ENCODE results near the gene TMEM178B.
"Not testable (repeated sequence)": the region's sequence is repeated elsewhere in the genome, so short reads cannot be mapped to it uniquely, and the experiment has no call there.

The TMEM178B gene

DNA sequence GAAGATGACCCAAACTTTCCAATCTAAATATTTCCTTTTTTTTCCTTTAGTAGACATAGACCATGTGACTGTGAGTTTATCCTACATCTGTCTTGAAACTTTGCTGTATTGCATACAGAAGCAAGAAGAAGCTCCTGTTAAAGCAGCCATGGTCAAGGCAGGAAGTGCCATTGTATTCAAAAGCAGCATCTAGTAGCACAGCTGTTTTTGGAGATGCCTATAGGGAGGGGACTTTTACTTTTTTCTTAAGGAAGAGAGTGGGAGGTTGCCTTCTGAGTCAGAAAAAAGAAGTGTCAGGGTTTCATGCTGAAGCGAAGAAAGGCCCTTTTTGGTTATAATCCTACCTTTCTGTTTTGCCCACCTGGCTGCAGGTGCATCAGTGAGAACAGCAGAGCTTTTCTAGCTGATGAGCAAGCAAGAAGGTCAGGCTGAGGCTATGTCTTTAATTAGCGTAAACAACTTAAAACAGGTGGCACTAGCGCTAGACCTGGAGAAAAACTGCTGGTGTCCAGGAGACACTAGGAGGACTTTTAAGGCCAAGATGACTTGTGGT lies 243.2 kb downstream of the TMEM178B start:
- DNase-seq (ENCODE audit: low read depth), result no peak
- no peak overlapping the region for H3K4me3 ChIP-seq (replicated peaks; ENCODE audit: low read depth, low read length)
- TF ChIP-seq, protein P1, sequence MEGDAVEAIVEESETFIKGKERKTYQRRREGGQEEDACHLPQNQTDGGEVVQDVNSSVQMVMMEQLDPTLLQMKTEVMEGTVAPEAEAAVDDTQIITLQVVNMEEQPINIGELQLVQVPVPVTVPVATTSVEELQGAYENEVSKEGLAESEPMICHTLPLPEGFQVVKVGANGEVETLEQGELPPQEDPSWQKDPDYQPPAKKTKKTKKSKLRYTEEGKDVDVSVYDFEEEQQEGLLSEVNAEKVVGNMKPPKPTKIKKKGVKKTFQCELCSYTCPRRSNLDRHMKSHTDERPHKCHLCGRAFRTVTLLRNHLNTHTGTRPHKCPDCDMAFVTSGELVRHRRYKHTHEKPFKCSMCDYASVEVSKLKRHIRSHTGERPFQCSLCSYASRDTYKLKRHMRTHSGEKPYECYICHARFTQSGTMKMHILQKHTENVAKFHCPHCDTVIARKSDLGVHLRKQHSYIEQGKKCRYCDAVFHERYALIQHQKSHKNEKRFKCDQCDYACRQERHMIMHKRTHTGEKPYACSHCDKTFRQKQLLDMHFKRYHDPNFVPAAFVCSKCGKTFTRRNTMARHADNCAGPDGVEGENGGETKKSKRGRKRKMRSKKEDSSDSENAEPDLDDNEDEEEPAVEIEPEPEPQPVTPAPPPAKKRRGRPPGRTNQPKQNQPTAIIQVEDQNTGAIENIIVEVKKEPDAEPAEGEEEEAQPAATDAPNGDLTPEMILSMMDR (IDR thresholded peaks at IDR 0.05; ENCODE audit: low read length, missing control alignments), result no peak

DNA sequence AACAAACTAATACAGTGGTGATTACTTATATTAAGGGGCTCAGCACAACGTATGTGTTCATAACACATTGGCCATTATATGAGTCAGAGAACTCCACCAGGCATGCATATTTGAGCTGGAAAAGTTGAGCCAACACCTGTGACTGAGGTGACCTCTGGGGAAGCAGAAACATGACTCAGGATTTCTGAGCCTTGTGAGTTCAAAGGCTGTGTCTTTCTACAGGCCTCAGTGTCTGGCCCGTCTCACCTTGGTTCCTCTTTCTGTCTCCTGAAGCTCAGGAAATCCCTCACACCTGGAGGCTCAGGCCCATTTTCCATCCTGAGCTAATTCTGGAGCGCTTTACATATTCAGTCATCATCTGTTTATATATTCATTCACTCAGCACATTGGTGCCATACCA lies 246.4 kb downstream of the TMEM178B start:
- no peak for DNase-seq (ENCODE audit: low read depth)
- H3K4me3 ChIP-seq (replicated peaks; ENCODE audit: low read depth, low read length), result no peak overlapping the region
- TF ChIP-seq, protein P1 (IDR thresholded peaks at IDR 0.05; ENCODE audit: low read length, missing control alignments), result no peak

DNA sequence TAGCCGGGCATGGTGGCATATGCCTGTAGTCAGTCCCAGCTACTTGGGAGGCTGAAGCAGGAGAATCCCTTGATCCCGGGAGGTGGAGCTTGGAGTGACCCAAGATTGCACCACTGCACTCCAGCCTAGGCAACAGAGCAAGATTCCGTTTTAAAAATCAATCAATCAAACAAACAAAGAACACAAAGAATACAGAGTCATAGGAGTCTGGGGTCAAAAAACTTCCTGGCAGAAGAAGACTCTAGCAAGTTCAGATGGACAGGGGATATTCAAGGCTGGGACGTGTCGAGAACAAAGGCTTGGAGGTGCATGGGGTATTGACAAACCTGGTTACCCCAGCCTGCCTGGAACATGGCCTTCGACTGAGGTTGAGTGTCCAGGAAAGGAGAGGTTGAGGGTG lies 248.5 kb downstream of the TMEM178B start:
- DNase-seq (ENCODE audit: low read depth), result no peak
- TF ChIP-seq, protein P1 (IDR thresholded peaks at IDR 0.05; ENCODE audit: low read length, missing control alignments), result no peak
- H3K4me3 ChIP-seq (replicated peaks; ENCODE audit: low read depth, low read length), result no peak overlapping the region

DNA sequence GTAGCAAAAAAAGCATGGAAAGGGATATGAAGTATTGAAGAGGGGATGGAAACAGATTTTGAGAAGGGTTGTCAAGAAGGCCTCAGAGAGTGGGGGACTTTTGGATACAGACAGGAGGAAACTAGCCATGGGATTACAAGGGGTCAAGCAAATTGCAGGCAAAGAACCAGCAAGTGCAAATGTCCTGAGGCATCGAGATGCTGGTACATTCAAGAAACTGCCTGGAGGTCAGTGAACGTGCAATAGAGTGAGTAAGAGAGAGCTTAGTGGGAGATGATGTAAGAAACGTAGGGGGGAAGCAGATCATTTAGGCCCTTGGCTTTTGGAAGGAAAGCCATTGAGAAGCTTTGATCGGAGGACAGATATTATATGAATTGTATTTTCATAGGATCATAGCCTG lies 250.0 kb downstream of the TMEM178B start:
- TF ChIP-seq, protein P1 (IDR thresholded peaks at IDR 0.05; ENCODE audit: low read length, missing control alignments), result no peak
- H3K4me3 ChIP-seq (replicated peaks; ENCODE audit: low read depth, low read length), result no peak overlapping the region
- DNase-seq (ENCODE audit: low read depth), result no peak

DNA sequence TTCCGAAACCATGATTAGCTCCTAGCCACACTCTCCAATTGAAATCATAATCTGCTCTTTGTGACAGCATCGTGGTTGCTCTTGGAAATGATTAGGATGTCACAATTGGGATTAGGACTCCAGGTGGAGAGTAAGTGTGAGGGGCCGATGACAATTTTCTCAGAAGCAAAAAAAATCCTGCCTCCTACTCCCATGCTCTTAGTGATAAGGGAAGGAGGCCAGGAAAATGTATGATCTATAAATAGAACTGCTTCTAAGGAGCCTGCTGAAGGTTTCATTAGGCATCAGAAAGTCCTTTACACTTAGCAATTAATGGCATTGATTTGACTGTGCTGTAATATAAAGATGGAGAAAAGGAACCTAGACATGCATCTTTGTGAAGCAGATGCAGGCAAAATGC lies 251.0 kb downstream of the TMEM178B start:
- no peak overlapping the region for H3K4me3 ChIP-seq (replicated peaks; ENCODE audit: low read depth, low read length)
- no peak for DNase-seq (ENCODE audit: low read depth)
- TF ChIP-seq, protein P1 (IDR thresholded peaks at IDR 0.05; ENCODE audit: low read length, missing control alignments), result no peak

DNA sequence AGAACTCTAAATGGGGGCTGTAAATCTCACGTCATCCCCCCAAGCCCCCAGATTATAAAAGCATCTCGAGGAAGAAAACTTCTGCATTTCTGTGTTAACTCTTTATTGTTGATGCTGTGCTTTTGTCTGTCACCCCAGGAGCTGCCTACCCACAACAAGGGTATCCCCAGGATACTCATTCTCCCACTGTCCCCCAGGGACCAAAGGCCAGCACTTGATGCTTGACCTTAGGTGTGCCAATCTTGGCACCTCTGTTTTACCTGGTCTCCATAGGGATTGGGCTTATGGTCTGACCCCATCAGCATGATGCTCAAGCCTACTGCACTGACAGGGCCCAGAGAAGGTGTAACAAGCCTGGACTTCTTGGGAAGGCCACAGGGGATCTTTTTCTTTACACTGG lies 251.4 kb downstream of the TMEM178B start:
- TF ChIP-seq, protein P1 (IDR thresholded peaks at IDR 0.05; ENCODE audit: low read length, missing control alignments), result no peak
- no peak overlapping the region for H3K4me3 ChIP-seq (replicated peaks; ENCODE audit: low read depth, low read length)
- no peak for DNase-seq (ENCODE audit: low read depth)

DNA sequence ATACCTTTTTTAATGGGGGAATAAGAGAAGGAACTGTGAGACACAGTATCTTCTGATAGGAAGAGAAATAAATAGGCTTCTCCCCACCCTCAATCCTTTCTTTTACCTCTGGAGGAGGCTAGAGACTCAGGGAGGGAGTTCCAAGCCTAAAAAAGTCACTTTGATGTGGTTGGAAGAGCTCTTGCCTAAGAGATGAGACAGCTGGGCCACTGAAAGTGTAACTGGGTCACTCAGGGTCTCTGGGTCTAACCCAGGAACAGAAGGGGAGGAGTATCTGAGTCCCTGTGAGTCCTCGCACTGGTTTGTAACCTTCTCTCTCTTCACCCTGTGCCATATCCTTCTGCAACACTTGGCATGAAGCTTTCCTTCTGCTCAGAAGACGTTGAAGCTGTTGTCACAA lies 254.4 kb downstream of the TMEM178B start:
- DNase-seq (ENCODE audit: low read depth), result no peak
- no peak overlapping the region for H3K4me3 ChIP-seq (replicated peaks; ENCODE audit: low read depth, low read length)
- TF ChIP-seq, protein P1 (IDR thresholded peaks at IDR 0.05; ENCODE audit: low read length, missing control alignments), result no peak

DNA sequence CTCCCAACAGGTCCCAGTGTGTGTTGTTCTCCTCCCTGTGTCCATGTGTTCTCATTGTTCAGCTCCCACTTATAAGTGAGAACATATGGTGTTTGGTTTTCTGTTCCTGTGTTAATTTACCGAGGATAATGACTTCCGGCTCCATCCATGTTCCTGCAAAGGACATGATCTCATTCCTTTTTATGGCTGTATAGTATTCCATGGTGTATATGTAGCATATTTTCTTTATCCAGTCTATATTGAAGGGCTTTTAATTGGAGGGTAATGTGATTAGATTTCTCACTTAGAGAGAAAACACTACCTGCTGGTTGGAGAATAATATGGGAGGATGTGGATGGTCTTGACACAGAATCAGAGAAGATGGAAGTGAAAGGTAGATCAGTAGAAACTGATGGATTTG lies 256.4 kb downstream of the TMEM178B start:
- not testable (repeated sequence) for DNase-seq (ENCODE audit: low read depth); H3K4me3 ChIP-seq (replicated peaks; ENCODE audit: low read depth, low read length)
